ENCODE results near the gene PIWIL4.
A peak's percentile ranks its signal among the peaks of the same experiment; 100 is the strongest.

The PIWIL4 gene

GRCh38 chr11:94586978-94587377, 19.8 kb downstream of the PIWIL4 start:
- ChIA-PET POLR2A (no interaction called here), CTCF (interaction anchor here (0.7 to 3.6 kb wide), 9 partner anchors 9 to 82 kb away, joined by 3 to 21 read pairs (median 4); no protein-coding TSS in a partner anchor)
- no peak for TF ChIP-seq CTCF (IDR thresholded peaks at IDR 0.05; ENCODE audit: control extremely low read depth, extremely low read depth, low read depth, missing control alignments)
- DNase-seq (ENCODE audit: extremely low spot score), result no peak

GRCh38 chr11:94588366-94588942, 21.3 kb downstream of the PIWIL4 start:
- ChIA-PET CTCF (interaction anchor here (1.0 to 3.6 kb wide), 7 partner anchors 8 to 69 kb away, joined by 3 to 21 read pairs (median 5); no protein-coding TSS in a partner anchor), POLR2A (no interaction called here)
- TF ChIP-seq CTCF (IDR thresholded peaks at IDR 0.05; ENCODE audit: control extremely low read depth, extremely low read depth, low read depth, missing control alignments), result no peak
- DNase-seq (ENCODE audit: extremely low spot score), result no peak

GRCh38 chr11:94590352-94591041, 23.3 kb downstream of the PIWIL4 start:
- DNase-seq (ENCODE audit: extremely low spot score), result no peak
- TF ChIP-seq CTCF (IDR thresholded peaks at IDR 0.05; ENCODE audit: control extremely low read depth, extremely low read depth, low read depth, missing control alignments), result no peak
- ChIA-PET POLR2A (interaction anchor here (0.6 kb wide), 1 partner anchor 43 kb away, joined by 4 read pairs; no protein-coding TSS in a partner anchor), CTCF (interaction anchor here (1.2 to 3.6 kb wide), 3 partner anchors 12 to 406 kb away, joined by 3 to 21 read pairs (median 3); no protein-coding TSS in a partner anchor)

- DNase-seq (ENCODE audit: extremely low spot score), result no peak
- ChIA-PET POLR2A (no interaction called here), CTCF (interaction anchor here (0.8 to 1.6 kb wide), 5 partner anchors 10 to 73 kb away, joined by 3 to 4 read pairs (median 4); no protein-coding TSS in a partner anchor)
- TF ChIP-seq CTCF (IDR thresholded peaks at IDR 0.05; ENCODE audit: control extremely low read depth, extremely low read depth, low read depth, missing control alignments), result no peak
Measured at GRCh38 chr11:94593030-94593429, 25.9 kb downstream of the PIWIL4 start.

- POLR2A ChIA-PET, result no interaction called here
Measured at GRCh38 chr11:94595076-94595475, 27.9 kb downstream of the PIWIL4 start.

More at GRCh38 chr11:94595076-94595475, 27.9 kb downstream of the PIWIL4 start:
- peak; percentile 33 for DNase-seq (ENCODE audit: extremely low spot score)
- CTCF ChIA-PET, result interaction anchor here (1.0 to 2.7 kb wide), 6 partner anchors 18 to 90 kb away, joined by 3 to 12 read pairs (median 4); no protein-coding TSS in a partner anchor
- TF ChIP-seq CTCF (IDR thresholded peaks at IDR 0.05; ENCODE audit: control extremely low read depth, extremely low read depth, low read depth, missing control alignments), result no peak
